SK-N-SH treated with all-trans-retinoic acid at 6 μM for 48 hours (cell line): Measurements from ENCODE around the gene TANC1.

Experiments used
- ATAC-seq: fragments of 200-7000 bp; cut with Tn5 transposase; 3 replicates; pipeline ENCODE4 v1.9.1; 2020; ENCODE audit warnings: mild to moderate bottlenecking, moderate library complexity
- ARNTL ChIP-seq: fragments of 450-650 bp; formaldehyde crosslinking; IDR thresholded peaks from 2 replicates; pipeline ENCODE4 v1.5.0; 2020; ENCODE audit warnings: low read depth, mild to moderate bottlenecking, moderate library complexity, borderline replicate concordance
- BACH2 ChIP-seq: fragments of 250-450 bp; sonication (Bioruptor Pico); IDR thresholded peaks from 2 replicates; pipeline ENCODE4 v1.9.0; 2021; ENCODE audit warnings: mild to moderate bottlenecking, borderline replicate concordance
- CREB5 ChIP-seq: fragments of 250-450 bp; sonication (Bioruptor Pico); IDR thresholded peaks from 2 replicates; pipeline ENCODE4 v1.5.1; 2020; ENCODE audit warnings: low read depth, mild to moderate bottlenecking, moderate library complexity
- CSDC2 ChIP-seq: fragments of 250-450 bp; sonication (Bioruptor Pico); IDR thresholded peaks from 2 replicates; pipeline ENCODE4 v1.5.0; 2020; ENCODE audit warnings: mild to moderate bottlenecking, moderate library complexity
- ESRRG ChIP-seq: fragments of 250-450 bp; sonication (Bioruptor Pico); IDR thresholded peaks from 2 replicates; pipeline ENCODE4 v1.6.1; 2021; ENCODE audit warnings: mild to moderate bottlenecking
- GLIS3 ChIP-seq: fragments of 250-450 bp; sonication (Bioruptor Pico); IDR thresholded peaks from 2 replicates; pipeline ENCODE4 v1.5.0; 2020; ENCODE audit warnings: mild to moderate bottlenecking, moderate library complexity
- ISL1 ChIP-seq: fragments of 250-450 bp; sonication (Bioruptor Pico); IDR thresholded peaks from 2 replicates; pipeline ENCODE4 v2.1.2; 2022; ENCODE audit warnings: mild to moderate bottlenecking, moderate library complexity
- OSR1 ChIP-seq: fragments of 250-450 bp; sonication (Bioruptor Pico); IDR thresholded peaks from 2 replicates; pipeline ENCODE4 v1.8.0; 2022; ENCODE audit warnings: moderate library complexity, mild to moderate bottlenecking, inconsistent platforms
- PATZ1 ChIP-seq: fragments of 250-450 bp; sonication (Bioruptor Pico); IDR thresholded peaks from 2 replicates; pipeline ENCODE4 v1.8.0; 2020; ENCODE audit warnings: mild to moderate bottlenecking, moderate library complexity, borderline replicate concordance
- POU6F1 ChIP-seq: fragments of 250-450 bp; sonication (Bioruptor Pico); IDR thresholded peaks from 2 replicates; pipeline ENCODE4 v1.8.0; 2021; ENCODE audit warnings: low read depth, mild to moderate bottlenecking, moderate library complexity, borderline replicate concordance
- PPARA ChIP-seq: fragments of 250-450 bp; sonication (Bioruptor Pico); IDR thresholded peaks from 2 replicates; pipeline ENCODE4 v1.5.0; 2020; ENCODE audit warnings: mild to moderate bottlenecking, borderline replicate concordance
- RARB ChIP-seq: fragments of 250-450 bp; sonication (Bioruptor Pico); IDR thresholded peaks from 2 replicates; pipeline ENCODE4 v1.8.0; 2021; ENCODE audit warnings: mild to moderate bottlenecking, moderate library complexity
- SNAI2 ChIP-seq: fragments of 250-450 bp; sonication (Bioruptor Pico); IDR thresholded peaks from 2 replicates; pipeline ENCODE4 v1.5.0; 2020; ENCODE audit warnings: mild to moderate bottlenecking, moderate library complexity
- TCF4 ChIP-seq: fragments of 250-450 bp; sonication (Bioruptor Pico); IDR thresholded peaks from 2 replicates; pipeline ENCODE4 v1.8.0; 2021; ENCODE audit warnings: mild to moderate bottlenecking, moderate library complexity, borderline replicate concordance
- TOX ChIP-seq: fragments of 250-450 bp; sonication (Bioruptor Pico); IDR thresholded peaks from 2 replicates; pipeline ENCODE4 v1.8.0; 2021; ENCODE audit warnings: mild to moderate bottlenecking, moderate library complexity, borderline replicate concordance
- ZC3H10 ChIP-seq: fragments of 250-450 bp; sonication (Bioruptor Pico); IDR thresholded peaks from 2 replicates; pipeline ENCODE4 v1.5.1; 2021; ENCODE audit warnings: mild to moderate bottlenecking, moderate library complexity
- ZFP3 ChIP-seq: fragments of 250-450 bp; sonication (Bioruptor Pico); IDR thresholded peaks from 2 replicates; pipeline ENCODE4 v1.5.0; 2020; ENCODE audit warnings: mild to moderate bottlenecking, moderate library complexity
- ZFP30 ChIP-seq: fragments of 450-650 bp; formaldehyde crosslinking; IDR thresholded peaks from 2 replicates; pipeline ENCODE4 v1.5.0; 2022; ENCODE audit warnings: mild to moderate bottlenecking, moderate library complexity
- ZNF565 ChIP-seq: fragments of 450-650 bp; formaldehyde crosslinking; conservative IDR thresholded peaks from 2 replicates; pipeline ENCODE4 v1.5.0; 2020; ENCODE audit warnings: low read depth, mild to moderate bottlenecking, moderate library complexity
- ZNF70 ChIP-seq: fragments of 450-650 bp; formaldehyde crosslinking; IDR thresholded peaks from 2 replicates; pipeline ENCODE4 v1.5.0; 2020; ENCODE audit warnings: mild to moderate bottlenecking, moderate library complexity
- ZNF8 ChIP-seq: fragments of 450-650 bp; formaldehyde crosslinking; IDR thresholded peaks from 2 replicates; pipeline ENCODE4 v1.5.0; 2020; ENCODE audit warnings: mild to moderate bottlenecking, moderate library complexity
- TF ChIP-seq, protein P1 (sequence below): fragments of 250-450 bp; sonication (Bioruptor Pico); IDR thresholded peaks from 2 replicates; pipeline ENCODE4 v1.5.1; 2021; ENCODE audit warnings: mild to moderate bottlenecking, moderate library complexity
- TF ChIP-seq, protein P2 (sequence below): fragments of 250-450 bp; sonication (Bioruptor Pico); IDR thresholded peaks from 2 replicates; pipeline ENCODE4 v1.5.0; 2020; ENCODE audit warnings: mild to moderate bottlenecking, moderate library complexity

TANC1 gene

GRCh38 chr2:158936978-158937377 is 31.5 kb upstream of the TANC1 start:
- no peak for TF ChIP-seq POU6F1 (CRISPR knock-in tag)
- no peak for TF ChIP-seq GLIS3 (CRISPR knock-in tag)
- no peak for TF ChIP-seq ESRRG
- TF ChIP-seq TCF4 (CRISPR knock-in tag), result no peak
- TF ChIP-seq ZFP3 (CRISPR knock-in tag), result no peak
- TF ChIP-seq ZFP30, result no peak
- TF ChIP-seq ZC3H10 (CRISPR knock-in tag), result 0 out of 2 replicates have a peak, but pooled peaks have one; percentile 46
- no peak for TF ChIP-seq OSR1 (CRISPR knock-in tag)
- no peak for TF ChIP-seq SNAI2
- TF ChIP-seq RARB (CRISPR knock-in tag), result no peak
- TF ChIP-seq ZNF565 (CRISPR knock-in tag), result no peak
- no peak for TF ChIP-seq PPARA
- no peak for TF ChIP-seq ZNF8 (CRISPR knock-in tag)
- peak; percentile 79; the same call in 1 of the 2 replicates for TF ChIP-seq TOX (CRISPR knock-in tag)
- TF ChIP-seq PATZ1 (CRISPR knock-in tag), result no peak
- TF ChIP-seq, protein P1, sequence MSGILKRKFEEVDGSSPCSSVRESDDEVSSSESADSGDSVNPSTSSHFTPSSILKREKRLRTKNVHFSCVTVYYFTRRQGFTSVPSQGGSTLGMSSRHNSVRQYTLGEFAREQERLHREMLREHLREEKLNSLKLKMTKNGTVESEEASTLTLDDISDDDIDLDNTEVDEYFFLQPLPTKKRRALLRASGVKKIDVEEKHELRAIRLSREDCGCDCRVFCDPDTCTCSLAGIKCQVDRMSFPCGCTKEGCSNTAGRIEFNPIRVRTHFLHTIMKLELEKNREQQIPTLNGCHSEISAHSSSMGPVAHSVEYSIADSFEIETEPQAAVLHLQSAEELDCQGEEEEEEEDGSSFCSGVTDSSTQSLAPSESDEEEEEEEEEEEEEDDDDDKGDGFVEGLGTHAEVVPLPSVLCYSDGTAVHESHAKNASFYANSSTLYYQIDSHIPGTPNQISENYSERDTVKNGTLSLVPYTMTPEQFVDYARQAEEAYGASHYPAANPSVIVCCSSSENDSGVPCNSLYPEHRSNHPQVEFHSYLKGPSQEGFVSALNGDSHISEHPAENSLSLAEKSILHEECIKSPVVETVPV (CRISPR knock-in tag), result no peak
- no peak for TF ChIP-seq CSDC2
- TF ChIP-seq BACH2, result no peak
- TF ChIP-seq CREB5 (CRISPR knock-in tag), result no peak
- TF ChIP-seq ARNTL (CRISPR knock-in tag), result no peak
- TF ChIP-seq, protein P2, sequence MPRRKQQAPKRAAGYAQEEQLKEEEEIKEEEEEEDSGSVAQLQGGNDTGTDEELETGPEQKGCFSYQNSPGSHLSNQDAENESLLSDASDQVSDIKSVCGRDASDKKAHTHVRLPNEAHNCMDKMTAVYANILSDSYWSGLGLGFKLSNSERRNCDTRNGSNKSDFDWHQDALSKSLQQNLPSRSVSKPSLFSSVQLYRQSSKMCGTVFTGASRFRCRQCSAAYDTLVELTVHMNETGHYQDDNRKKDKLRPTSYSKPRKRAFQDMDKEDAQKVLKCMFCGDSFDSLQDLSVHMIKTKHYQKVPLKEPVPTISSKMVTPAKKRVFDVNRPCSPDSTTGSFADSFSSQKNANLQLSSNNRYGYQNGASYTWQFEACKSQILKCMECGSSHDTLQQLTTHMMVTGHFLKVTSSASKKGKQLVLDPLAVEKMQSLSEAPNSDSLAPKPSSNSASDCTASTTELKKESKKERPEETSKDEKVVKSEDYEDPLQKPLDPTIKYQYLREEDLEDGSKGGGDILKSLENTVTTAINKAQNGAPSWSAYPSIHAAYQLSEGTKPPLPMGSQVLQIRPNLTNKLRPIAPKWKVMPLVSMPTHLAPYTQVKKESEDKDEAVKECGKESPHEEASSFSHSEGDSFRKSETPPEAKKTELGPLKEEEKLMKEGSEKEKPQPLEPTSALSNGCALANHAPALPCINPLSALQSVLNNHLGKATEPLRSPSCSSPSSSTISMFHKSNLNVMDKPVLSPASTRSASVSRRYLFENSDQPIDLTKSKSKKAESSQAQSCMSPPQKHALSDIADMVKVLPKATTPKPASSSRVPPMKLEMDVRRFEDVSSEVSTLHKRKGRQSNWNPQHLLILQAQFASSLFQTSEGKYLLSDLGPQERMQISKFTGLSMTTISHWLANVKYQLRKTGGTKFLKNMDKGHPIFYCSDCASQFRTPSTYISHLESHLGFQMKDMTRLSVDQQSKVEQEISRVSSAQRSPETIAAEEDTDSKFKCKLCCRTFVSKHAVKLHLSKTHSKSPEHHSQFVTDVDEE (CRISPR knock-in tag), result no peak
- peak; percentile 72 for TF ChIP-seq ISL1
- TF ChIP-seq ZNF70, result no peak
- ATAC-seq, result peak; percentile 98

- no peak for ATAC-seq
- no peak for TF ChIP-seq ZNF8 (CRISPR knock-in tag)
- no peak for TF ChIP-seq ISL1
- no peak for TF ChIP-seq POU6F1 (CRISPR knock-in tag)
- no peak for TF ChIP-seq CREB5 (CRISPR knock-in tag)
- TF ChIP-seq RARB (CRISPR knock-in tag), result no peak
- TF ChIP-seq ZNF70, result no peak
- no peak for TF ChIP-seq SNAI2
- TF ChIP-seq TCF4 (CRISPR knock-in tag), result no peak
- no peak for TF ChIP-seq ZC3H10 (CRISPR knock-in tag)
- TF ChIP-seq, protein P2 (CRISPR knock-in tag), result no peak
- TF ChIP-seq OSR1 (CRISPR knock-in tag), result no peak
- TF ChIP-seq PATZ1 (CRISPR knock-in tag), result no peak
Measured at GRCh38 chr2:158940356-158940755, 28.1 kb upstream of the TANC1 start.
